Measurements from ENCODE around the gene ISYNA1.

DNA sequence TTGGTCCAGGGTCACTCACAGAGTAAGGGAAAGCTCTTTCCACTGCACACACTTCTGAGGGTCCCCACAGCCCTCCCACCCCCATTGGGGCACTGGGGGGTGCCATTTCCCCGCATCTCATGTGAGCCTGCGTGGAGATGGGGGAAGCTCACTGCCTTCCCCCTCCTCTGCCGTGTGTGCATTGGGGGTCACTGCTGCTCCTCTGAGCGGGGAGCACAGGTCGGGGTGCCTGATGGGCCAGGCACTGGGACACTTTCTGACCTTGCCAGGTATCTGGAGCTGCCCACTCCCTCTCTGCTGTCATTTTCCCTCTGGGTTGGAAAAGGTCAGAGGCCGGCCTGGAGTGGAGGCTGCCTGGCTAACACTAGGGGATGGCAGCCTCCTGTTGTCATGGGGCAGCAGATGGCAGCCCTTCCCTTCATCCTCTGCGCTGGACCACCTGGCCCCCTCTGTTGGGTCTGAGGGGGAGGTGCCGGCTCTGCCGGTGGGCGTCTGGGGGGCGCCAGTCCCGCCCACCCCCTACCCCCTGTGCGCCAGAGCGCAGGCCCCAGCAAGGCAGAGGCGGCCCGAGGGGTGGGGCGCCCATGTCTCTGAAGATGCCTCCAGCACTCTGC, 9.7 kb downstream of the ISYNA1 start:
- TF ChIP-seq, protein P1, sequence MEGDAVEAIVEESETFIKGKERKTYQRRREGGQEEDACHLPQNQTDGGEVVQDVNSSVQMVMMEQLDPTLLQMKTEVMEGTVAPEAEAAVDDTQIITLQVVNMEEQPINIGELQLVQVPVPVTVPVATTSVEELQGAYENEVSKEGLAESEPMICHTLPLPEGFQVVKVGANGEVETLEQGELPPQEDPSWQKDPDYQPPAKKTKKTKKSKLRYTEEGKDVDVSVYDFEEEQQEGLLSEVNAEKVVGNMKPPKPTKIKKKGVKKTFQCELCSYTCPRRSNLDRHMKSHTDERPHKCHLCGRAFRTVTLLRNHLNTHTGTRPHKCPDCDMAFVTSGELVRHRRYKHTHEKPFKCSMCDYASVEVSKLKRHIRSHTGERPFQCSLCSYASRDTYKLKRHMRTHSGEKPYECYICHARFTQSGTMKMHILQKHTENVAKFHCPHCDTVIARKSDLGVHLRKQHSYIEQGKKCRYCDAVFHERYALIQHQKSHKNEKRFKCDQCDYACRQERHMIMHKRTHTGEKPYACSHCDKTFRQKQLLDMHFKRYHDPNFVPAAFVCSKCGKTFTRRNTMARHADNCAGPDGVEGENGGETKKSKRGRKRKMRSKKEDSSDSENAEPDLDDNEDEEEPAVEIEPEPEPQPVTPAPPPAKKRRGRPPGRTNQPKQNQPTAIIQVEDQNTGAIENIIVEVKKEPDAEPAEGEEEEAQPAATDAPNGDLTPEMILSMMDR (IDR thresholded peaks at IDR 0.05; ENCODE audit: low read length) = no peak
- TF ChIP-seq EZH2 (IDR thresholded peaks at IDR 0.05; ENCODE audit: borderline replicate concordance, low read length) = no peak
